NCI-H146 treated with DMSO at 0.1 percent for 48 hours (cell line): ENCODE measurements around the gene C19orf33.

Experiments used
- DNase-seq: peaks from one replicate; lab custom pipeline; 2025; ENCODE audit not compliant: unreplicated experiment; lab: John Stamatoyannopoulos, UW

C19orf33 gene

DNA sequence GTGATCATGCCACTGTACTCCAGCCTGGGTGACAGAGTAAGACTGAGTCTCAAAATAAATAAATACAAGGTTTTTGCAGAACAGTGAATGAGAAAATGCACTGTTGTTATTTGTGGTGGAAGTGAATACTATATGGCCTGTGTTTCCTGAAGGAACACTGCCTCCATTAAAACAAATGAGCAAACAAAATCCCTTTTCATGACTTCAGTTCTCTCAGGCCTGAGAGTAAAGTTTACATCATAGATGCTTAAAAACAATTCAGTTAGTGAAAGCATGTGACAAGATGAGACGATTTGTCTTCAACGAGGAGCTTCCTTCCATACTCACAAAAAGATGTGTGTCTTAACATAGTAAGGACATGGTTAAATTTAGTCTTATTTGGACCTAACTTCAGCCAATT lies 25.3 kb upstream of the C19orf33 start:
- DNase-seq: no peak

- no peak for DNase-seq
Measured at GRCh38 chr19:38280030-38280921, 23.8 kb upstream of the C19orf33 start.

DNA sequence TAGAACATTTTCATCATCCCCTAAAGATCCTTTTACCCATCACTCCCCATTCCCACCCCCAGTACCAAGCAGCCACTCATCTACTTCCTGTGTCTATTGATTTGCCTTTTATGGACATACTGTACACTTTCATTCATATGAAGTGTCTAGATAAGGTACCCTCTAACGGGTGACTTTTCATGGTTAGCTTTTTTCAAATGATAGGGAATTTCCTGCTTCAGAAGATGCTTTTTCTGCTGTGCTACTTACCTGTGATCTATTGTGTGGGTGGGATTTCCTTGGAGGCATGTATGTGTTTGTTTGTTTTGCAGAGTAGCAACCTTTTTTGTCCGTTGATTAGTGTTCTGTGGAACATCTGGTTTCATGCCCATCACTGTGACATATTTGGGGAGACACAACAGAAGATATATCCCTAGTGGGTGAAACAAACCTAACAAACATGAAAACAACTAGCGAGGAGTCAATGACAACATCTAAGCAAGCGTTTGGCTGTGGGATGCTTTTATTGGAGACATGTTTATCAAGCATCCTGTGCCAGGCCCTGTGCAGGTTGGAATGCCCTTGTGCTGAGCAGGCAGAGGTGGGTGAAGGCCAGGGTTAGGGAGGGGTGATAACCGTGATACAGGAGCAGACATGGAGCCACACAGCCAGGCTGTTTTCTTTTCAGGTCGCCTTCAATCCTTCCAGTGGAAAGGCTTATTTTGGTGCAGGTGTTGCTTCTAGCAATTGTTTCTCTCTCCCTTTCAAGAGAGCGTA lies 22.1 kb upstream of the C19orf33 start:
- no peak for DNase-seq

GRCh38 chr19:38283271-38283670 lies 20.8 kb upstream of the C19orf33 start:
- no peak for DNase-seq

DNA sequence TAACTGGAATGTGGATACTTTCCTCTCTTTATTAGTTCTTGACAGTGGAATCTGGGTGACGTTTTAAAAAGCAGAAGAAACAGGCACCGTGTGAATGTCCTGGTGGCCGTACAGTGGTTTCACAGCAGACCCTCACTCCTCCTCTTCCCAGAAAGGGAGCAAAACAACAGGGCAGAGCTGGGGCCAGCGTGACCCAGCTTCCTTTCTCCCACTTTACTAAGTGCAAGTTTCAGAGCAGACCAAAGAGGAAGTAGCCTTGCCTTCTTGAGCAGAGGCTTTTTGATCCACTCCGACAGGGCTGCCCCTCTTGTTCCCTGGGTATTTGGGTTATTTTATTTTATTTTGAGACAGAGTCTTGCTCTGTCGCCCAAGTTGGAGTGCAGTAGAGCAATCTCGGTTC lies 19.6 kb upstream of the C19orf33 start:
- DNase-seq: no peak

- no peak for DNase-seq
Measured at GRCh38 chr19:38285567-38285966, 18.5 kb upstream of the C19orf33 start.

GRCh38 chr19:38287604-38288003 lies 16.4 kb upstream of the C19orf33 start:
- DNase-seq: no peak

GRCh38 chr19:38288123-38288855 lies 15.8 kb upstream of the C19orf33 start:
- no peak for DNase-seq

DNA sequence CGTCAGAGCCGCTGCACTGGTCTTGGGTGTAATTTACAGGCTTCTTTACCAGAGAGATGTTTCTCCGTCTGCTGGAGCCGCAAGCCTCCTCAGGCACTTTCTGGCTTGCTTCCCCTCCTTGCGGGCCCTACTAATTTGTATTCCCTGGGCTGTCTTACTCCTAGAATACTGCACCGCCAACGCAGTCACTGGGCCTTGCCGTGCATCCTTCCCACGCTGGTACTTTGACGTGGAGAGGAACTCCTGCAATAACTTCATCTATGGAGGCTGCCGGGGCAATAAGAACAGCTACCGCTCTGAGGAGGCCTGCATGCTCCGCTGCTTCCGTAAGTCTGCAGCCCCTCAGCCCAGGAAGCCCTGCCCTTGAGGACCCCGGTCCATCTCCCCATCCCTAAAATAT lies 14.1 kb upstream of the C19orf33 start:
- no peak for DNase-seq

DNA sequence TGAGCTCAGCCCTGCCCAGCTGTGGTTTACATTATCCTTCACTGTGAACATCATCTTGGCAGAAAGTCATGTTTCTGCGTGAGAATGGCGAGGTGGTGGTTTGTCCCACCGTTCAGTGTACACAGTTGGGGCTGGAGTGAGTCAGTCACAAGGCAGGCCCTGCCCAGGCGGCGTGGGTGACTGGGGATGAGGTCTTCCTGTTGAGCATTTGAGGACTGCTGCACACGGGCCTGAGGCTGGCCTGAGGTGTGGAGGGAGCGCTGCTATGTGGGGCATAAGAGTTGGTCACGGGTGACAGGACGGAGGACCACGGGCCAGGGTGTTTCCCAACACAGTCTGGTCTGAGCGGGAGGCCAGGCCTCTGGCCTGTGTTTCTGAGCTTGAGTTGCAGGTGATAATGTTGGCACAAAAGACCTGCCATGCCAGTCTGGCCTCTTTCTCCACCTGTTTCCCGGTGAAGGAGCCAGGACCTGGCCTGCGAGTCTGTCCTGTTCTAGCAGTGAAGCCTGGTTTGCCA lies 13.4 kb upstream of the C19orf33 start:
- no peak for DNase-seq

- no peak for DNase-seq
Measured at GRCh38 chr19:38291855-38292254, 12.2 kb upstream of the C19orf33 start.

DNA sequence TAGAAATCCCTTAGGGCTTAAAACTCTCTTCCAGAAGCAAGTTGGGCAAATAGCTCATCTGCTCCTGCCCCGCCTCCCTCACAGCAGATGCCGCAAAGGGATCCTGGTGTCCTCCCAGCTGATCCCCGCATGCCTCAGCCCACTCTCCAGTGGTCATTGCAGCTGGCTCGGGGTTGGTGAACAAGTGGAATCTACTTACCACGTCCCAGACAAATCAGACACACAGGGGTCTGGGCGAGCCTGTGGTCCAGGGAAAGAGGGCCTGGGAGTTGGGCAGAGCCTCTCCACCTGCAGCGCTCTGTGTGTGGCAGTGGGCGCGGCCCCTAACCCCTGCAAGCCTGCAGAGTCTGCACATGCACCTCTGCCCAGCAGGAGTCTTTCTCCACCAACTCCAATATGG lies 10.8 kb upstream of the C19orf33 start:
- no peak for DNase-seq

DNA sequence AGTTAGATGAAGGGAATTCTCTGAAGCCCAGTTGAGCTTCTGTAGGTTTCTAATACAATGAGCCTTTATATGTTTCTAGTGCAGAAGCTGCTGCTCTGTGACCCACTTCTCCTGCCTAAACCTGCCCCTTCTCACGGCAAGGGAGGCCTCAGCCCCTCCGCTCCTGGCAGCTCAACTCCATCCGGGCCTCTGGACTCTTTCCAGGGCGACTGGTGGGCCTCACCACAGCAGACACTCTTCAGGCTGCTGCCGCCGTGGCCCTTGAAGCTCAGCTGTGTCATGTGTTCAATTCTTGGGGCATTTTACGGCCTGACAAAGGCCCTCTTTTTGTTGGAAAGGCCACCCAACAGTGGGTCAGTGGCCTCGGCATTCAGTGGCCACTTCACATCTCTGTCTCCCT lies 10.0 kb upstream of the C19orf33 start:
- no peak for DNase-seq

DNA sequence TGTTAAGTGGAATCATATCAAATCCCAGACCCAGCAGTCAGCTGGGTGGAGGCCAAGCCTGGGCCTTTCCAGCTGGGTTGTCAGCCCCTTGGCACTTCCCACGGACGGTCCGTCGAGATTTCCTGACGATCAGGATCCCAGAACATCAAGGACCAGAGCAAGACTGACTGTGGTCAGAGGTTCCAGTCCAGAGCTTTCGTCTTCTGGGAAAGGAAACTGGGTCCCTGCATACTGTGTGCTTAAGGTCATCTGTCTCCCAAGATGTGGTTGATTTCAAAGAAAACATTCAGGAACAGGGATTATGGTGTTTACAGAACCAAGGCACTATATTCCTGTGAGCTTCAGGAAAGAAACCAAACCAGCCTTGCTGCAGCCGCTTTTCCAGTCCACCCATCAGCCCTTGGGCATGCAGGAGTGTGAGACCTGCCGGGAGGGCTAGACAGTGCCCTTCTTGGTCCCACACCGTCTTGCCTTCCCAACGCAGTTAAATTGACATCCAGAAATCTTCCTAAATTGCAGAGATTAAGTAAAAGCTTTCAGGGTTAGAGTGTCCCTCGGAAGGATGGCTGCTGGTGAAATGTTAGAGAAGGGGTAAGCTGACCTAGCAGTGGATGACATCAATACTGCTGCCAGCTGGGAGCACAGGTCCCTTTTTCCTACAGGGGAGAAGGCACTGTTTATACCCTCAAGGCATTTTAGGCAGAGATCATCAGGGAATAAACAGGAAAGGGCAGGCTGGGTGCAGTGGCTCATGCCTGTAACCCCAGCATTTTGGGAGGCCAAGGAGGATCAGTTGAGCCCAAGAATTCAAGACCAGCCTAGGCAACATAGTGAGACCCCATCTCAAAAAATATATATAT lies 5.0 kb upstream of the C19orf33 start:
- DNase-seq: no peak

- DNase-seq: no peak
Measured at GRCh38 chr19:38304352-38304865, 358 bp downstream of the C19orf33 start.

DNA sequence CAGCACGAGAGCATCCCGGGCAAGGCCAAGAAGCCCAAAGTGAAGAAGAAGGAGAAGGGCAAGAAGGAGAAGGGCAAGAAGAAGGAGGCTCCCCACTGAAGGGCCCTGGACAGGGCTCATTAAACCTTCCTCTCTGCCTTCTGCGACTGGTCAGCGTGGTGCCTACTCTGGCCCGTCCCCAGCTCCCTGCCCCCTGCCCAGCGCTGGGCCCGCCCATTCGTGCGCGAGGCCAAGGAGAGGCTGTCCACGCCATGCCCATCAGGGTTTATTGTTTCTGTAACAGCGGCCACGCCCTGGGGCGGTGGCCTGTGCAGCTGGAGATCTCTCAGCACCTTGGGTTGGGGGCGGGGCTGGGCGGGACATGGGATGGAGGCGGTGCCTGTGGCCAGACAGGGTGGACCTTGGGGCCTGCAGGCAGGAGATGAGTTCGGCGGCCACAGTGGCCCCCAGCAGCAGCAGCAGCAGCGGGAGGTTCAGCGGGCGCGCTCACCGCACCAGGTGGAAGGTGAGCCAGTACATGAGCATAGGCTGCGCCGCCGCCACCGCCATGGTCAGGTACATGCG lies 897 bp downstream of the C19orf33 start:
- DNase-seq: peak; percentile 89

DNA sequence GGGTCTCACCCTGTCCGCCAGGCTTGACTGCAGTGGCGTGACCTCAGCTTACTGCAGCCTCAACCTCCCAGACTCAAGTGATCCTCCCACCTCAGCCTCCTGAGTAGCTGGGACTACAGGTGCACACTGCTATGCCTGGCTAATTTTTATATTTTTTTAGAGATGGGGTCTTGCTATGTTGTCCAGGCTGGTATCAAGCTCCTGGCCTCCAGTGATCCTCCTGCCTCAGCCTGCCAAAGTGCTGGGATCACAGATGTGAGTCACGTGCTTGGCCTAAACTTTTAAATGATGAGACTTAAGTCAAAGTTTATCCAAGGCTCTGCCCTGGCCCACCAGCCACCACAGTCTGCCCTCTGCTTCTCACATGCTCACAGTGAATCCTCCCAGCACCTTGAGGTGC lies 2.2 kb downstream of the C19orf33 start:
- no peak for DNase-seq

DNA sequence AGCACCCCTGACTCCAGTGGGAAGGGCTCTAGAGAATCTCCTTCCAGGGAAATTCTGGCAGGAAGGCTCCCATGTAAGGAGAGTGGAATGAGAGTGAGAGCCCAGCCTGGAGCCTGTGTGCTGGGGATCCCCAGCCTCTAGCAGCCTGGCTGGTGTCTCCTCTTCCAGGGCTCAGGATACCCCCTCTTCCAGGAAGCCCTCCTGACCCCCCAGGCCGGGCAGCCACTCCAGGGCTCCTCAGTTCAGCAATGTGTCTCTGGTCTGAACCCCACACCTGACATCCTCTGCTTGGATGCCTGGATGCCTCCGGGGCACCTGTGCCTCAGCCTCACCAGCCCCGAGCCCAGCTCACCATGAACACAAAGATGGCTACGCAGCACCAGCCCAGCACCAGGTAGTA lies 3.0 kb downstream of the C19orf33 start:
- DNase-seq: no peak

DNA sequence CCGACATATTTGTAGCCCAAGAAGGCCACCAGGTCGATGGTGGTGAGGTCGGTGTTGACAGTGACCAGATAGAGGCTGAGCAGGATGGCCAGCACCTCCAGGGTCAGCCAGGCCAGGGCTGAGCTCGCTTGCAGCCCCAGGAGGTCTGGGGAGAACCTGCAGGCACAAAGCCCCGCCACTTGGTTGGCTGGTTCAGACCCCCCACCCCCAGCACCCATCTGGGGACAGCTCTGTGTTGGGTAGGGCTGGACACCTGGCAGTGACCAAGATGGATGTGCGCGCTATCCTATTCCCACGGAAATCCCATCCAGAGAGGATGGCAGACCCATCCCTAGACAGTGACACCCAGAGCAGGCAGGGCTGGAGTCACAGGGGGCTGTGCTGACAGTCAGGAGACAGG lies 3.5 kb downstream of the C19orf33 start:
- no peak for DNase-seq
